ENCODE measurements around the gene POU2F3.
A peak's percentile ranks its signal among the peaks of the same experiment; 100 is the strongest.

The POU2F3 gene

DNA sequence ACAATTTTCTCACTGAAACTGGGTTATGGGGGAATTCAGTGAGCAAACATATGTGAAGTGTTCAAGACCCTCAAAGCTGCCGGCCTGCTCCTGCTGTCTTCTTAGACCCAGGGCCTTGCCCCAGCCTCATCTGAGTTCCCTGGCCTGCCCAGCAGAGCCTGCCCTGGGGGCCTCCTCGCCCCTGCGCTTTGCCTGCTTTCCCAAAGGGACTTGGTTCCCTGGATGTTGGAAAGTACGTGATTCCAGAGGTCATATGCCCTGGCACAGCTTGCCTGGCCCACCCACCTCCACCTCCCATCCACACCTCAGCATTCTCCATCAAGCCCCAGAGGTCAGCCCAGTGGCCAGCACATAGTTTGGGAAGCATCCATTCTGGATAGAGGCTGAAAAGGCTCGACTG is 13.7 kb upstream of the POU2F3 start:
- no peak for DNase-seq (ENCODE audit: low read depth)
- TF ChIP-seq, protein P1, sequence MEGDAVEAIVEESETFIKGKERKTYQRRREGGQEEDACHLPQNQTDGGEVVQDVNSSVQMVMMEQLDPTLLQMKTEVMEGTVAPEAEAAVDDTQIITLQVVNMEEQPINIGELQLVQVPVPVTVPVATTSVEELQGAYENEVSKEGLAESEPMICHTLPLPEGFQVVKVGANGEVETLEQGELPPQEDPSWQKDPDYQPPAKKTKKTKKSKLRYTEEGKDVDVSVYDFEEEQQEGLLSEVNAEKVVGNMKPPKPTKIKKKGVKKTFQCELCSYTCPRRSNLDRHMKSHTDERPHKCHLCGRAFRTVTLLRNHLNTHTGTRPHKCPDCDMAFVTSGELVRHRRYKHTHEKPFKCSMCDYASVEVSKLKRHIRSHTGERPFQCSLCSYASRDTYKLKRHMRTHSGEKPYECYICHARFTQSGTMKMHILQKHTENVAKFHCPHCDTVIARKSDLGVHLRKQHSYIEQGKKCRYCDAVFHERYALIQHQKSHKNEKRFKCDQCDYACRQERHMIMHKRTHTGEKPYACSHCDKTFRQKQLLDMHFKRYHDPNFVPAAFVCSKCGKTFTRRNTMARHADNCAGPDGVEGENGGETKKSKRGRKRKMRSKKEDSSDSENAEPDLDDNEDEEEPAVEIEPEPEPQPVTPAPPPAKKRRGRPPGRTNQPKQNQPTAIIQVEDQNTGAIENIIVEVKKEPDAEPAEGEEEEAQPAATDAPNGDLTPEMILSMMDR (IDR thresholded peaks at IDR 0.05; ENCODE audit: insufficient read depth, low read depth, low read length, missing control alignments) = no peak
- no peak overlapping the region for H3K4me3 ChIP-seq (ENCODE audit: low read length)

DNA sequence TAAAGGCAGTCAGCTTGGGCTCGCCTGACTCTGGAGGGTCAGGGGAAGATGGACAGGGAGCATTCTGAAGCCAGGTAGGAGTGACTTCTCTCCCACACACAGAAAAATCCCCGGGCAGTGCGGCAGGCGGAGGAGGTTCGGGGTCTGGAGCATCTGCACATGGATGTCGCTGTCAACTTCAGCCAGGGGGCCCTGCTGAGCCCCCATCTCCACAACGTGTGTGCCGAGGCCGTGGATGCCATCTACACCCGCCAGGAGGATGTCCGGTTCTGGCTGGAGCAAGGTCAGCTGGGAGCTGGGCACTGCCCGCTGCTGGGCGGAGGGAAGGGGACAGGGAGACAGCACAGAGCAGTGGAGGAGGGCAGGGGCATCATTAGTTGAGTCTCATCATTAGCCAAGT is 13.2 kb upstream of the POU2F3 start:
- no peak overlapping the region for H3K4me3 ChIP-seq (ENCODE audit: low read length)
- DNase-seq (ENCODE audit: low read depth) = no peak
- TF ChIP-seq, protein P1 (IDR thresholded peaks at IDR 0.05; ENCODE audit: insufficient read depth, low read depth, low read length, missing control alignments) = no peak

DNA sequence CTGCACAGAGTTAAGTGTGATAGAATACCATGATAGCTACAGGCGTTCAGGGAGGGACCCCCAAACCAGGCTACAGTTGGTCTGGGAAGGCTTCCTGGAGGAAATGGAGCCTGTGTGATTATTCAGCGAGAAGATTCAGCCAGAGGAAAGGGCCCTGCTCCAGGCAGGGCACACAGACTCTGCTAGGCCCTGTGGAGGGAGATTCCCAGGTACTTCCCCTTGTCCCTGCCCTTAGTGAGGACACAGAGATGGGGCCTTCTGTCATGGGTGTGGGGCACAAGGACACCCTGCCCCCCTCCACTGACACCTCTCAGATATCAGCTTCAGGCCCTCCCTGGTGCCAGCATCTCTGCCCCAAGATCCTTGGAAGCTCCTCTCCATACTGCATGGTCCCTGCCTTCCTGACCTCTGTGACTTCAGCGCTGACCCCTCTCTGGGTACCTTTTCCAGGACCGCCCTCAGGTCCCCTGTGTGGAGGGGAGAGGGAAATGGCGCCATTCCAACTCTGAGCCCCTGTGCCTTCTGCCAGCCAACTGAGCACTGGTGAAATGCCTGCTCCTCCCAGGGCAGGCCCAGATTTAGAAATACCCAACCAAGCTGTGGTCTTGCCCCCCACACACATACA is 12.6 kb upstream of the POU2F3 start:
- no peak overlapping the region for H3K4me3 ChIP-seq (ENCODE audit: low read length)
- no peak for DNase-seq (ENCODE audit: low read depth)
- TF ChIP-seq, protein P1 (IDR thresholded peaks at IDR 0.05; ENCODE audit: insufficient read depth, low read depth, low read length, missing control alignments) = no peak

DNA sequence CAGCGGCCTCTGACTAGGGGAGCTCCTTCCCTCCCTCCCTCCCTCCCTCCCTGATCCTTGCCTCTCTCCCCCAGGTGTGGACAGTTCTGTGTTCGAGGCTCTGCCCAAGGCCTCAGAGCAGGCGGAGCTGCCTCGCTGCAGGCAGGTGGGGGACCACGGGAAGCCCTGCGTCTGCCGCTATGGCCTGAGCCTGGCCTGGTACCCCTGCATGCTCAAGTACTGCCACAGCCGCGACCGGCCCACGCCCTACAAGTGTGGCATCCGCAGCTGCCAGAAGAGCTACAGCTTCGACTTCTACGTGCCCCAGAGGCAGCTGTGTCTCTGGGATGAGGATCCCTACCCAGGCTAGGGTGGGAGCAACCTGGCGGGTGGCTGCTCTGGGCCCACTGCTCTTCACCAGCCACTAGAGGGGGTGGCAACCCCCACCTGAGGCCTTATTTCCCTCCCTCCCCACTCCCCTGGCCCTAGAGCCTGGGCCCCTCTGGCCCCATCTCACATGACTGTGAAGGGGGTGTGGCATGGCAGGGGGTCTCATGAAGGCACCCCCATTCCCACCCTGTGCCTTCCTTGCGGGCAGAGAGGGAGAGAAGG is 11.1 kb upstream of the POU2F3 start:
- TF ChIP-seq, protein P1 (IDR thresholded peaks at IDR 0.05; ENCODE audit: insufficient read depth, low read depth, low read length, missing control alignments) = no peak
- DNase-seq (ENCODE audit: low read depth) = no peak
- H3K4me3 ChIP-seq (ENCODE audit: low read length) = no peak overlapping the region

DNA sequence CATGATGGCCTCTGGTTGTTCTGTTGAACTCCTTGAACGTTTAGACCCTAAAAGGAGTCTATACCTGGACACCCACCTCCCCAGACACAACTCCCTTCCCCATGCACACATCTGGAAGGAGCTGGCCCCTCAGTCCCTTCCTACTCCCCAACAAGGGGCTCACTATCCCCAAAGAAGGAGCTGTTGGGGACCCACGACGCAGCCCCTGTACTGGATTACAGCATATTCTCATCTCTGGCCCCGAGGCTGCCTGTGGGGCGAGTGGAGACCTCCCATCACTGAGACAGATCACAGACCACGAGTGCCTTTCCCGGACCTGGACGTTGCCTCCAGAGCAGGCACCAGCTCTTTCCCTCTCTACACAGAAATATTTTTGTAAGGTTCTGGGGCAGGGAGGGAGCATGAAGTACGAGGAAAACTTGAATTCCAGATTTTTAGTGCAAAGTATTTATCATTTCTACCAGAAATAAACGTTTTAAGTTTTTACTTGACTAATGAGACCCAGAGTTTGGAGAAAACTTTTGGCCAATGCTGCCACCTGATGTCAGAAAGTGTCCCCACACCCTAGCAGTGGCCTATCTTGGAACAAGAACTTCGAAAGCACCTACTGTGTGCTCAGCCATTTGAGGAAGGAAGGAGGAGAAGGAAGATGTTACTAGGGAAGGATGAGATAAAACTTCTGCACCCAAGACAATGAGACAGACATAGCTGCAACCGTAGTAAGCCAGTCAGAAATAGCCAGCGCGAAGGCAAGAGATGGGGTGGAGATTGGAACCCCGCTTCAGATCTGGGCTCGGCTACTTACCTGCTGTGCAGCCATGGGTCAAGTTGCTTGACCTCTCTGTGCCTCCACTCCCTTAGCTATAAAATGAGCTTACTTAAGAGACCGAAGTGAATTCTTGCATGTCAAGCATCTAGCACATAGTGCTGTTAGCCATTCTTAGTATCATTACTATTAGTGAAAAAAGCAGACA is 10.2 kb upstream of the POU2F3 start:
- H3K4me3 ChIP-seq (ENCODE audit: low read length) = no peak overlapping the region
- TF ChIP-seq, protein P1 (IDR thresholded peaks at IDR 0.05; ENCODE audit: insufficient read depth, low read depth, low read length, missing control alignments) = peak; percentile 81
- DNase-seq (ENCODE audit: low read depth) = peak; percentile 49

DNA sequence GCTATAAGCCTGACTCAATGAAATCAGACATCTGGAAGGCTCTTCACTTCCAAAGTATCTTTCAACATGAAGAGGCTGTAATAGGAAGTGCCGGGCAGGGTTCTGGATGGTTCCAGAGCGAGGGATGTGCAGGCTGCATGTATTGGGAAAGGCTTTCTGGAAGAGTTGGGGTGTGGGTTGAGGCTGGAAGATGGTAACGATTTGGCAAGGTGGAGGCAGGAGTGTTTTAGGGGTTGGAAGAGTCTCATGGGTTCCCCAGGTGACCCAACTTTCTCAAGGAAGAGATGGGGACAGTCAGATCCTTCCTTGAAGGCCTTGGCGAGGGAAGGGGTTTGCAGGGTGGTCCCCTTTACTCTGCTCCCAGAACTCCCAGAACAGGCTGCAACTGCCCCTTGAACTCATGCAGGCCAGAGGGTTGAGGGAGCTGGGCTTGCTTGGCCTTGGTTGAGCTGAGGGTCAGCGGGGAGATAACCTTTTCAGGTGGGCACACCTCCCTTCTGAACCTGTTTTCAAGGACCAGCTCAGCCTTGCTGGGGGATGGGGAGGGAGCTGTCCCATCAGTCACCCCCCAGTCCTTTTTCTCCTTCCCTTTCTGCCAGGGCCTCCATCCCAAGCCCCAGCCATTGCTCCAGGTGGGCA is 9.4 kb upstream of the POU2F3 start:
- no peak overlapping the region for H3K4me3 ChIP-seq (ENCODE audit: low read length)
- TF ChIP-seq, protein P1 (IDR thresholded peaks at IDR 0.05; ENCODE audit: insufficient read depth, low read depth, low read length, missing control alignments) = no peak
- no peak for DNase-seq (ENCODE audit: low read depth)

All from epithelial cell of esophagus (primary cell).